KMS-11 (cell line): ENCODE data around the gene HYKK.

Experiments used
- H2AFZ ChIP-seq: fragments of 200-600 bp; sonication (generic); 2 replicates; pipeline ENCODE4 v1.6.1; 2016; ENCODE audit warnings: antibody characterized with exemption, mixed run types, low read depth
- H3K27ac ChIP-seq: fragments of 200-600 bp; sonication (generic); 2 replicates; pipeline ENCODE4 v1.6.1; 2016; ENCODE audit warnings: mild to moderate bottlenecking, mixed run types
- H3K27me3 ChIP-seq: fragments of 200-600 bp; sonication (generic); 2 replicates; pipeline ENCODE4 v1.6.1; 2017; ENCODE audit warnings: mild to moderate bottlenecking, low read depth, mixed run types, moderate library complexity; ENCODE audit not compliant: insufficient read depth
- H3K36me3 ChIP-seq: fragments of 200-600 bp; sonication (generic); 2 replicates; pipeline ENCODE4 v1.6.1; 2017; ENCODE audit warnings: mild to moderate bottlenecking, mixed run types; ENCODE audit not compliant: insufficient read depth
- H3K4me1 ChIP-seq: fragments of 200-600 bp; sonication (generic); 2 replicates; pipeline ENCODE4 v1.6.1; 2016; ENCODE audit warnings: mild to moderate bottlenecking, low read depth, mixed run types; ENCODE audit not compliant: poor library complexity, severe bottlenecking
- H3K4me2 ChIP-seq: fragments of 200-600 bp; sonication (generic); 2 replicates; pipeline ENCODE4 v1.7.0; 2016; ENCODE audit warnings: mild to moderate bottlenecking, mixed run types
- H3K4me3 ChIP-seq: fragments of 200-600 bp; sonication (generic); IDR thresholded peaks from 2 replicates; pipeline ENCODE4 v1.6.1; 2017; ENCODE audit warnings: low read depth, low read length, mixed read lengths; ENCODE audit not compliant: insufficient read depth
- H3K79me2 ChIP-seq: fragments of 200-600 bp; sonication (generic); 2 replicates; pipeline ENCODE4 v1.6.1; 2016; ENCODE audit warnings: low read depth, mixed run types; ENCODE audit not compliant: insufficient read depth
- H3K9ac ChIP-seq: fragments of 200-600 bp; sonication (generic); 2 replicates; pipeline ENCODE4 v1.6.1; 2016; ENCODE audit warnings: mild to moderate bottlenecking, mixed run types
- H4K20me1 ChIP-seq: fragments of 200-600 bp; sonication (generic); 2 replicates; pipeline ENCODE4 v1.6.1; 2016; ENCODE audit warnings: mild to moderate bottlenecking, mixed run types; ENCODE audit not compliant: insufficient read depth
- CTCF ChIP-seq: fragments of 200-600 bp; sonication (generic); conservative IDR thresholded peaks from 2 replicates; pipeline ENCODE4 v1.6.1; 2017; ENCODE audit warnings: low read depth, mild to moderate bottlenecking, antibody characterized with exemption, low read length, moderate library complexity, mixed read lengths

HYKK gene

GRCh38 chr15:78477295-78477694, 30.1 kb upstream of the HYKK start:
- no peak overlapping the region for H2AFZ ChIP-seq
- H3K4me1 ChIP-seq: no peaks in the 10 kb centered on the region
- no peaks in the 10 kb centered on the region for H4K20me1 ChIP-seq
- no peaks in the 10 kb centered on the region for H3K27me3 ChIP-seq
- H3K27ac ChIP-seq: no peak overlapping the region
- no peak for TF ChIP-seq CTCF
- no peak overlapping the region for H3K9ac ChIP-seq
- no peak overlapping the region for H3K4me3 ChIP-seq
- no peaks in the 10 kb centered on the region for H3K79me2 ChIP-seq
- no peak overlapping the region for H3K4me2 ChIP-seq
- H3K36me3 ChIP-seq: peaks cover 7% of the 10 kb centered on the region; the same call in 1 of the 2 replicates

GRCh38 chr15:78479650-78480049, 27.7 kb upstream of the HYKK start:
- H3K36me3 ChIP-seq: peaks cover 4% of the 10 kb centered on the region
- H3K9ac ChIP-seq: no peak overlapping the region
- H3K27me3 ChIP-seq: no peaks in the 10 kb centered on the region
- H3K4me1 ChIP-seq: no peaks in the 10 kb centered on the region
- no peak for TF ChIP-seq CTCF
- no peak overlapping the region for H3K27ac ChIP-seq
- H3K79me2 ChIP-seq: no peaks in the 10 kb centered on the region
- H2AFZ ChIP-seq: no peak overlapping the region
- no peak overlapping the region for H3K4me3 ChIP-seq
- H3K4me2 ChIP-seq: no peak overlapping the region
- no peaks in the 10 kb centered on the region for H4K20me1 ChIP-seq

GRCh38 chr15:78481917-78482316, 25.5 kb upstream of the HYKK start:
- no peak overlapping the region for H3K4me3 ChIP-seq
- no peak for TF ChIP-seq CTCF
- no peak overlapping the region for H3K27ac ChIP-seq
- peaks cover 12% of the 10 kb centered on the region for H3K36me3 ChIP-seq
- H3K4me2 ChIP-seq: no peak overlapping the region
- H4K20me1 ChIP-seq: no peaks in the 10 kb centered on the region
- no peaks in the 10 kb centered on the region for H3K27me3 ChIP-seq
- no peak overlapping the region for H2AFZ ChIP-seq
- H3K4me1 ChIP-seq: no peaks in the 10 kb centered on the region
- no peaks in the 10 kb centered on the region for H3K79me2 ChIP-seq
- H3K9ac ChIP-seq: no peak overlapping the region

- no peak overlapping the region for H2AFZ ChIP-seq
- no peak for TF ChIP-seq CTCF
- no peaks in the 10 kb centered on the region for H3K27me3 ChIP-seq
- H3K79me2 ChIP-seq: no peaks in the 10 kb centered on the region
- no peak overlapping the region for H3K4me3 ChIP-seq
- H3K27ac ChIP-seq: no peak overlapping the region
- H3K4me2 ChIP-seq: no peak overlapping the region
- no peaks in the 10 kb centered on the region; the same call in 1 of the 2 replicates for H3K36me3 ChIP-seq
- no peaks in the 10 kb centered on the region for H4K20me1 ChIP-seq
- H3K9ac ChIP-seq: no peak overlapping the region
- peaks cover 23% of the 10 kb centered on the region for H3K4me1 ChIP-seq
Observed at GRCh38 chr15:78492872-78493271, 14.5 kb upstream of the HYKK start.
